IPS-18a (cell line): ENCODE data around the gene POU6F2.

ENCODE experiments used
- H3K27ac ChIP-seq: one replicate; pipeline ENCODE4 v1.5.1; 2013; ENCODE audit warnings: low read length
- H3K27me3 ChIP-seq: one replicate; pipeline ENCODE4 v1.6.1; 2013; ENCODE audit warnings: mild to moderate bottlenecking, low read length; ENCODE audit not compliant: control insufficient read depth, insufficient read depth
- H3K36me3 ChIP-seq: one replicate; pipeline ENCODE4 v1.6.1; 2013; ENCODE audit warnings: low read depth, low read length; ENCODE audit not compliant: control insufficient read depth
- H3K4me1 ChIP-seq: one replicate; pipeline ENCODE4 v1.6.1; 2013; ENCODE audit warnings: low read depth, low read length; ENCODE audit not compliant: control insufficient read depth
- H3K4me3 ChIP-seq: one replicate; pipeline ENCODE4 v1.5.1; 2013; ENCODE audit warnings: low read length
- H3K9ac ChIP-seq: one replicate; pipeline ENCODE4 v1.6.1; 2013; ENCODE audit warnings: mild to moderate bottlenecking, low read length, moderate library complexity
- H3K9me3 ChIP-seq: one replicate; pipeline ENCODE4 v1.6.1; 2013; ENCODE audit warnings: low read depth, low read length; ENCODE audit not compliant: control insufficient read depth

Gene POU6F2

GRCh38 chr7:39158367-39158766, 180.7 kb downstream of the POU6F2 start:
- H3K27ac ChIP-seq = no peak overlapping the region
- no peak overlapping the region for H3K4me3 ChIP-seq
- no peaks in the 10 kb centered on the region for H3K27me3 ChIP-seq
- no peaks in the 10 kb centered on the region for H3K9me3 ChIP-seq
- no peaks in the 10 kb centered on the region for H3K36me3 ChIP-seq
- H3K9ac ChIP-seq = no peak overlapping the region
- no peaks in the 10 kb centered on the region for H3K4me1 ChIP-seq

- H3K36me3 ChIP-seq = no peaks in the 10 kb centered on the region
- no peak overlapping the region for H3K4me3 ChIP-seq
- H3K27me3 ChIP-seq = no peaks in the 10 kb centered on the region
- no peak overlapping the region for H3K9ac ChIP-seq
- H3K4me1 ChIP-seq = no peaks in the 10 kb centered on the region
- no peaks in the 10 kb centered on the region for H3K9me3 ChIP-seq
- H3K27ac ChIP-seq = no peak overlapping the region
Measured at GRCh38 chr7:39161903-39162302, 184.2 kb downstream of the POU6F2 start.

- no peak overlapping the region for H3K9ac ChIP-seq
- no peak overlapping the region for H3K4me3 ChIP-seq
- no peak overlapping the region for H3K27ac ChIP-seq
- no peaks in the 10 kb centered on the region for H3K36me3 ChIP-seq
- H3K9me3 ChIP-seq = no peaks in the 10 kb centered on the region
- no peaks in the 10 kb centered on the region for H3K27me3 ChIP-seq
- H3K4me1 ChIP-seq = no peaks in the 10 kb centered on the region
Measured at GRCh38 chr7:39164887-39165286, 187.2 kb downstream of the POU6F2 start.

- no peaks in the 10 kb centered on the region for H3K9me3 ChIP-seq
- H3K4me3 ChIP-seq = no peak overlapping the region
- peaks cover 3% of the 10 kb centered on the region for H3K4me1 ChIP-seq
- no peak overlapping the region for H3K9ac ChIP-seq
- no peaks in the 10 kb centered on the region for H3K36me3 ChIP-seq
- no peaks in the 10 kb centered on the region for H3K27me3 ChIP-seq
- no peak overlapping the region for H3K27ac ChIP-seq
Measured at GRCh38 chr7:39168403-39169098, 190.8 kb downstream of the POU6F2 start.

GRCh38 chr7:39172137-39172536, 194.4 kb downstream of the POU6F2 start:
- Histone ChIP-seq H3K9me3 (no peaks in the 10 kb centered on the region), H3K9ac (no peak overlapping the region), H3K27me3 (no peaks in the 10 kb centered on the region), H3K4me1 (peaks cover 3% of the 10 kb centered on the region), H3K27ac (no peak overlapping the region), H3K36me3 (no peaks in the 10 kb centered on the region), H3K4me3 (no peak overlapping the region)

- Histone ChIP-seq H3K36me3 (no peaks in the 10 kb centered on the region), H3K27ac (no peak overlapping the region)
Measured at GRCh38 chr7:39181398-39181797, 203.7 kb downstream of the POU6F2 start.

GRCh38 chr7:39183796-39184195, 206.1 kb downstream of the POU6F2 start:
- H3K4me3 ChIP-seq = no peak overlapping the region
- no peaks in the 10 kb centered on the region for H3K36me3 ChIP-seq
- H3K27ac ChIP-seq = no peak overlapping the region
- peaks cover 11% of the 10 kb centered on the region for H3K4me1 ChIP-seq
- H3K9me3 ChIP-seq = no peaks in the 10 kb centered on the region
- no peaks in the 10 kb centered on the region for H3K27me3 ChIP-seq
- H3K9ac ChIP-seq = no peak overlapping the region

More at GRCh38 chr7:39181398-39181797, 203.7 kb downstream of the POU6F2 start:
- H3K9ac ChIP-seq = no peak overlapping the region
- no peaks in the 10 kb centered on the region for H3K9me3 ChIP-seq
- H3K4me3 ChIP-seq = no peak overlapping the region
- no peaks in the 10 kb centered on the region for H3K27me3 ChIP-seq
- H3K4me1 ChIP-seq = peaks cover 5% of the 10 kb centered on the region

- no peak overlapping the region for H3K4me3 ChIP-seq
- peaks cover 11% of the 10 kb centered on the region for H3K4me1 ChIP-seq
- H3K27ac ChIP-seq = no peak overlapping the region
- H3K27me3 ChIP-seq = no peaks in the 10 kb centered on the region
- H3K36me3 ChIP-seq = no peaks in the 10 kb centered on the region
- no peaks in the 10 kb centered on the region for H3K9me3 ChIP-seq
- no peak overlapping the region for H3K9ac ChIP-seq
Measured at GRCh38 chr7:39184391-39184790, 206.7 kb downstream of the POU6F2 start.

- no peaks in the 10 kb centered on the region for H3K27me3 ChIP-seq
- no peak overlapping the region for H3K4me3 ChIP-seq
- H3K27ac ChIP-seq = no peak overlapping the region
- H3K9me3 ChIP-seq = no peaks in the 10 kb centered on the region
- H3K36me3 ChIP-seq = no peaks in the 10 kb centered on the region
- H3K4me1 ChIP-seq = peaks cover 11% of the 10 kb centered on the region
- H3K9ac ChIP-seq = no peak overlapping the region
Measured at GRCh38 chr7:39186131-39186530, 208.4 kb downstream of the POU6F2 start.

GRCh38 chr7:39186671-39187070, 209.0 kb downstream of the POU6F2 start:
- Histone ChIP-seq H3K4me3 (no peak overlapping the region), H3K9me3 (no peaks in the 10 kb centered on the region), H3K27me3 (no peaks in the 10 kb centered on the region), H3K4me1 (peaks cover 11% of the 10 kb centered on the region), H3K36me3 (no peaks in the 10 kb centered on the region), H3K27ac (no peak overlapping the region), H3K9ac (no peak overlapping the region)

- no peaks in the 10 kb centered on the region for H3K36me3 ChIP-seq
- no peaks in the 10 kb centered on the region for H3K9me3 ChIP-seq
- H3K27me3 ChIP-seq = no peaks in the 10 kb centered on the region
- H3K27ac ChIP-seq = no peak overlapping the region
- peaks cover 11% of the 10 kb centered on the region for H3K4me1 ChIP-seq
- H3K9ac ChIP-seq = no peak overlapping the region
- H3K4me3 ChIP-seq = no peak overlapping the region
Measured at GRCh38 chr7:39187130-39187529, 209.4 kb downstream of the POU6F2 start.

- H3K36me3 ChIP-seq = no peaks in the 10 kb centered on the region
- no peaks in the 10 kb centered on the region for H3K9me3 ChIP-seq
- no peak overlapping the region for H3K9ac ChIP-seq
- H3K27me3 ChIP-seq = no peaks in the 10 kb centered on the region
- H3K4me3 ChIP-seq = no peak overlapping the region
- H3K27ac ChIP-seq = no peak overlapping the region
- no peaks in the 10 kb centered on the region for H3K4me1 ChIP-seq
Measured at GRCh38 chr7:39192476-39192875, 214.8 kb downstream of the POU6F2 start.
